ENCODE data around the gene GLYR1. TPM values are rescaled to one million over a fixed set of nuclear protein-coding genes. Genes with fewer than 3 reads are reported as not detected.

GLYR1 gene
- total and polyA plus RNA-seq, 2 of the 4 experiments (the other 2 are of a cell fraction), result 26.0 to 54.2 TPM

DNA sequence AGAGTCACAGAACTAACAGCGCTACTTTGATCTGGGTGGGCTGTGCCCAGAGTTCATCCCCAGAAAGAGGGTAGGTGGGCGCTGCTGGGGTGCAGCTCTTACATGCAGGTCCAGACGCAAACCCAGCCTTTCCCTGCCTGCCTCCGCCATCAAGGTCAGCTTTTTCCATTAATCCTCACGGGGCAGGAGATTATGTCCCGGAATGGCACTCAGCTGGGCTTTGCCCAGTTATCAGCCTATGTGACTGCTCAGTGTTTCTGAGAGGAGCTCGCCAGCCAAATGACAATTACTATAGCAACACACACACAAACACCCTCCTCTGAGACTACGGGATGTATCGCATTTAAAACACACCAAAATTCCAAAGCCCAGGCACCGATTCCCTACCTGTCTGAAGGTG lies 20.1 kb downstream of the GLYR1 start:
- intact Hi-C loops (cut with micrococcal nuclease), result no loop called here
- Histone ChIP-seq H3K56ac (ENCODE audit: extremely low read depth, insufficient read depth, low read length) (no peak overlapping the region), H3K9me3 (ENCODE audit: control insufficient read depth, insufficient read depth, low read length) (no peaks in the 10 kb centered on the region), H2BK20ac (ENCODE audit: low read depth, low read length) (no peak overlapping the region), H2AK5ac (ENCODE audit: low read depth, low read length) (no peak overlapping the region), H3K4me2 (ENCODE audit: low read depth, low read length) (no peak overlapping the region), H2BK5ac (ENCODE audit: low read depth, low read length, poor library complexity, severe bottlenecking) (no peak overlapping the region), H4K91ac (ENCODE audit: insufficient read depth, low read depth, low read length) (no peak overlapping the region), H3K4me1 (ENCODE audit: control insufficient read depth, insufficient read depth, low read length) (no peaks in the 10 kb centered on the region), H3K36me3 (ENCODE audit: control insufficient read depth, insufficient read depth, low read length) (peaks cover 71% of the 10 kb centered on the region), H4K8ac (ENCODE audit: low read depth in 2 of 2, low read length in 2 of 2) (no peak overlapping the region), H3K4ac (ENCODE audit: low read depth, low read length) (no peak overlapping the region), H3K14ac (replicated peaks; ENCODE audit: low read depth, low read length) (no peak overlapping the region), H3K4me3 (ENCODE audit: insufficient read depth, low read depth, low read length) (no peak overlapping the region), H2BK15ac (ENCODE audit: low read depth, low read length) (no peak overlapping the region), H2AFZ (replicated peaks; ENCODE audit: low read length, poor library complexity) (no peak overlapping the region), H3K9ac (ENCODE audit: low read depth, low read length) (no peak overlapping the region), H2BK120ac (ENCODE audit: low read depth, low read length) (no peak overlapping the region), H3K27me3 (ENCODE audit: control insufficient read depth, insufficient read depth, low read length) (no peaks in the 10 kb centered on the region), H3K79me1 (ENCODE audit: low read depth in 1 of 2, low read length in 2 of 2) (peaks cover 22 to 27% of the 10 kb centered on the region in 2 experiments), H3K9me1 (ENCODE audit: insufficient read depth, low read length) (no peaks in the 10 kb centered on the region), H3K23ac (ENCODE audit: low read depth, low read length) (no peak overlapping the region), H3K18ac (ENCODE audit: low read depth, low read length) (no peak overlapping the region), H2AK9ac (replicated peaks; ENCODE audit: low read depth, low read length, poor library complexity) (no peak overlapping the region), H4K20me1 (ENCODE audit: insufficient read depth, low read length) (peaks cover 18% of the 10 kb centered on the region; the same call in 1 of the 2 replicates), H4K5ac (ENCODE audit: low read depth, low read length) (no peak overlapping the region), H3K27ac (ENCODE audit: insufficient read depth, low read length) (no peak overlapping the region)
- DNase-seq, result no peak
- BruUV-seq (replicated peaks), result no TSS peak
- WGBS, 2 experiments (ENCODE audit: extremely low coverage in 2 of 2, insufficient read length in 1 of 2), result 91% methylated on average over 10 of the region's 10 CpGs; no CpG with 5 or more reads in 1 of the 2 experiments
- CTCF ChIA-PET, result no interaction called here
- POLR2A ChIA-PET (ENCODE audit: unreplicated experiment), result interaction anchor here (0.6 kb wide), 1 partner anchor 9 kb away, joined by 4 read pairs; no protein-coding TSS in a partner anchor
- no peak for ATAC-seq (ENCODE audit: low read depth)
- TF ChIP-seq, protein P1, sequence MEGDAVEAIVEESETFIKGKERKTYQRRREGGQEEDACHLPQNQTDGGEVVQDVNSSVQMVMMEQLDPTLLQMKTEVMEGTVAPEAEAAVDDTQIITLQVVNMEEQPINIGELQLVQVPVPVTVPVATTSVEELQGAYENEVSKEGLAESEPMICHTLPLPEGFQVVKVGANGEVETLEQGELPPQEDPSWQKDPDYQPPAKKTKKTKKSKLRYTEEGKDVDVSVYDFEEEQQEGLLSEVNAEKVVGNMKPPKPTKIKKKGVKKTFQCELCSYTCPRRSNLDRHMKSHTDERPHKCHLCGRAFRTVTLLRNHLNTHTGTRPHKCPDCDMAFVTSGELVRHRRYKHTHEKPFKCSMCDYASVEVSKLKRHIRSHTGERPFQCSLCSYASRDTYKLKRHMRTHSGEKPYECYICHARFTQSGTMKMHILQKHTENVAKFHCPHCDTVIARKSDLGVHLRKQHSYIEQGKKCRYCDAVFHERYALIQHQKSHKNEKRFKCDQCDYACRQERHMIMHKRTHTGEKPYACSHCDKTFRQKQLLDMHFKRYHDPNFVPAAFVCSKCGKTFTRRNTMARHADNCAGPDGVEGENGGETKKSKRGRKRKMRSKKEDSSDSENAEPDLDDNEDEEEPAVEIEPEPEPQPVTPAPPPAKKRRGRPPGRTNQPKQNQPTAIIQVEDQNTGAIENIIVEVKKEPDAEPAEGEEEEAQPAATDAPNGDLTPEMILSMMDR (conservative IDR thresholded peaks at IDR 0.05; ENCODE audit: low read depth, low read length), result no peak
- TF ChIP-seq NFE2L2 (IDR thresholded peaks at IDR 0.05; ENCODE audit: low read depth, low read length) (no peak), MXI1 (IDR thresholded peaks at IDR 0.05; ENCODE audit: borderline replicate concordance, low read depth, low read length) (no peak), RFX5 (IDR thresholded peaks at IDR 0.05; ENCODE audit: low read depth, low read length) (no peak), ELK1 (IDR thresholded peaks at IDR 0.05; ENCODE audit: borderline replicate concordance, low read depth, low read length) (no peak), RAD21 (IDR thresholded peaks at IDR 0.05; ENCODE audit: low read length) (no peak), CHD1 (IDR thresholded peaks at IDR 0.05; ENCODE audit: low read depth, low read length) (no peak), SMC3 (IDR thresholded peaks at IDR 0.05; ENCODE audit: low read depth, low read length) (no peak), FOS (IDR thresholded peaks at IDR 0.05; ENCODE audit: low read depth, low read length) (no peak), POLR2A (IDR thresholded peaks at IDR 0.05; ENCODE audit: low read depth, low read length) (no peak), MAZ (IDR thresholded peaks at IDR 0.05; ENCODE audit: borderline replicate concordance, low read depth, low read length) (no peak), RCOR1 (IDR thresholded peaks at IDR 0.05; ENCODE audit: insufficient replicate concordance, low read length) (no peak), MAFK (IDR thresholded peaks at IDR 0.05; ENCODE audit: low read depth, low read length) (no peak), CEBPB (IDR thresholded peaks at IDR 0.05; ENCODE audit: low read depth, low read length) (no peak), BHLHE40 (IDR thresholded peaks at IDR 0.05; ENCODE audit: low read depth, low read length) (no peak)
- TF ChIP-seq, protein P2, sequence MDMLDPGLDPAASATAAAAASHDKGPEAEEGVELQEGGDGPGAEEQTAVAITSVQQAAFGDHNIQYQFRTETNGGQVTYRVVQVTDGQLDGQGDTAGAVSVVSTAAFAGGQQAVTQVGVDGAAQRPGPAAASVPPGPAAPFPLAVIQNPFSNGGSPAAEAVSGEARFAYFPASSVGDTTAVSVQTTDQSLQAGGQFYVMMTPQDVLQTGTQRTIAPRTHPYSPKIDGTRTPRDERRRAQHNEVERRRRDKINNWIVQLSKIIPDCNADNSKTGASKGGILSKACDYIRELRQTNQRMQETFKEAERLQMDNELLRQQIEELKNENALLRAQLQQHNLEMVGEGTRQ (IDR thresholded peaks at IDR 0.05; ENCODE audit: low read depth, low read length), result no peak
- dilution Hi-C loops (cut with HindIII; ENCODE audit: low sequenced_read_pairs, unreplicated experiment), result no loop called here
- in situ Hi-C loops (cut with MboI; ENCODE audit: low sequenced_read_pairs), result no loop called here
